GM23248 (cell line): ENCODE results near the gene DHX58.

Experiments used
- EZH2 ChIP-seq: fragments of 200-600 bp; sonication (generic); IDR thresholded peaks from 2 replicates; pipeline ENCODE4 v1.6.1; 2018; ENCODE audit warnings: antibody characterized with exemption, mild to moderate bottlenecking; ENCODE audit not compliant: insufficient read depth, poor library complexity, severe bottlenecking
- EZH2phosphoT487 ChIP-seq: fragments of 200-600 bp; sonication (generic); IDR thresholded peaks from 2 replicates; pipeline ENCODE4 v1.6.1; 2018; ENCODE audit warnings: antibody characterized with exemption, moderate library complexity, mild to moderate bottlenecking, low read depth; ENCODE audit not compliant: insufficient read depth

- TF ChIP-seq EZH2, result no peak
- no peak for TF ChIP-seq EZH2phosphoT487
These were observed 19.6 kb downstream of the DHX58 start for GRCh38 chr17:42092939-42093338.
